ENCODE measurements around the gene ADRA1B. TPM values are rescaled to one million over a fixed set of nuclear protein-coding genes. Genes with fewer than 3 reads are reported as not detected.

ADRA1B gene
- polyA plus RNA-seq, 2 of the 4 experiments (the other 2 are of a cell fraction), result 4.4 to 8.5 TPM

- ATAC-seq (peak; percentile 69 to 76), FAIRE-seq (peak; percentile 98), DNase-seq (ENCODE audit: low read depth in 1 of 2, low spot score in 1 of 2) (peak; percentile 74 to 91)
- no peaks in the 10 kb centered on the region for H3K9me3 ChIP-seq
- peaks cover 97% of the 10 kb centered on the region for H3K4me1 ChIP-seq
- peak overlapping the region; percentile 89 to 96 for H3K27ac ChIP-seq
- ChIA-PET CTCF (interaction anchor here (0.6 to 1.2 kb wide), 5 partner anchors 18 to 661 kb away, joined by 3 to 4 read pairs (median 3); no protein-coding TSS in a partner anchor), POLR2A (no interaction called here)
- no peak overlapping the region for H3K4me3 ChIP-seq
- H3K4me2 ChIP-seq, result peak overlapping the region; percentile 71
- TF ChIP-seq HES2 (IDR thresholded peaks at IDR 0.05), result peak; percentile 22; the same call in 1 of the 2 replicates
- no peak for TF ChIP-seq NFE2L2 (conservative IDR thresholded peaks at IDR 0.05; ENCODE audit: low read length)
- no peak for TF ChIP-seq HOXB5 (CRISPR knock-in tag; IDR thresholded peaks at IDR 0.05)
- no peak for TF ChIP-seq CBX2 (IDR thresholded peaks at IDR 0.05; ENCODE audit: borderline replicate concordance, low read depth)
- TF ChIP-seq TP53 (CRISPR knock-in tag; IDR thresholded peaks at IDR 0.05), result no peak
- TF ChIP-seq MAX (IDR thresholded peaks at IDR 0.05), result peak; percentile 83
- TF ChIP-seq ZFP36 (IDR thresholded peaks at IDR 0.05; ENCODE audit: borderline replicate concordance, partially characterized antibody), result no peak
- no peak for TF ChIP-seq ATOH8 (CRISPR knock-in tag; IDR thresholded peaks at IDR 0.05; ENCODE audit: low read depth)
- peak in 1 of 2 experiments; percentile 34; a peak in 4 of 5 replicates for TF ChIP-seq RAD21 (conservative IDR thresholded peaks at IDR 0.05 in 1 of 2, IDR thresholded peaks at IDR 0.05 in 1 of 2)
- no peak for TF ChIP-seq ELK1 (IDR thresholded peaks at IDR 0.05; ENCODE audit: low read depth, low read length)
- no peak for TF ChIP-seq CTCF (IDR thresholded peaks at IDR 0.05)
- TF ChIP-seq ZSCAN20 (CRISPR knock-in tag; IDR thresholded peaks at IDR 0.05), result no peak
- no peak for TF ChIP-seq EHMT2 (IDR thresholded peaks at IDR 0.05; ENCODE audit: low read depth)
- TF ChIP-seq JUNB (IDR thresholded peaks at IDR 0.05), result peak; percentile 95
- no peak for TF ChIP-seq RFX5 (IDR thresholded peaks at IDR 0.05)
- TF ChIP-seq CHD4 (IDR thresholded peaks at IDR 0.05; ENCODE audit: borderline replicate concordance), result no peak
- peak; percentile 84 for TF ChIP-seq FOSL2 (IDR thresholded peaks at IDR 0.05)
- peak; percentile 91 for TF ChIP-seq FOSL2 (CRISPR knock-in tag; IDR thresholded peaks at IDR 0.05)
- TF ChIP-seq NPAS2 (CRISPR knock-in tag; IDR thresholded peaks at IDR 0.05; ENCODE audit: borderline replicate concordance), result no peak
- no peak for TF ChIP-seq MYC (IDR thresholded peaks at IDR 0.05; ENCODE audit: borderline replicate concordance, low read length)
- no peak for TF ChIP-seq ZC3H11A (IDR thresholded peaks at IDR 0.05)
- no peak for TF ChIP-seq USF2 (IDR thresholded peaks at IDR 0.05)
- peak; percentile 81 to 84; a peak in 4 of 5 replicates for TF ChIP-seq EP300 (IDR thresholded peaks at IDR 0.05)
- no peak for TF ChIP-seq FOXS1 (CRISPR knock-in tag; IDR thresholded peaks at IDR 0.05)
- no peak for TF ChIP-seq HDAC2 (IDR thresholded peaks at IDR 0.05)
- TF ChIP-seq KDM5A (IDR thresholded peaks at IDR 0.05), result no peak
- TF ChIP-seq GATA3 (IDR thresholded peaks at IDR 0.05; ENCODE audit: borderline replicate concordance), result peak; percentile 95
- peak; percentile 71; the same call in 1 of the 3 replicates for TF ChIP-seq BCL3 (IDR thresholded peaks at IDR 0.05)
- no peak for TF ChIP-seq CHD2 (IDR thresholded peaks at IDR 0.05; ENCODE audit: low read length, partially characterized antibody)
- TF ChIP-seq PBX3 (IDR thresholded peaks at IDR 0.05), result peak; percentile 69; the same call in 1 of the 2 replicates
- no peak for TF ChIP-seq EHF (CRISPR knock-in tag; IDR thresholded peaks at IDR 0.05)
- 0 out of 2 replicates have a peak, but pooled peaks have one; percentile 55 for TF ChIP-seq HOXA7 (CRISPR knock-in tag; IDR thresholded peaks at IDR 0.05)
- no peak for TF ChIP-seq FOSB (CRISPR knock-in tag; IDR thresholded peaks at IDR 0.05)
- TF ChIP-seq SMC3 (IDR thresholded peaks at IDR 0.05), result peak; percentile 31
- TF ChIP-seq NR3C1 (IDR thresholded peaks at IDR 0.05), result no peak
- TF ChIP-seq ESRRA (IDR thresholded peaks at IDR 0.05; ENCODE audit: borderline replicate concordance, low read length), result no peak
- no peak for TF ChIP-seq POLR2AphosphoS2 (conservative IDR thresholded peaks at IDR 0.05; ENCODE audit: low read length)
Observed at GRCh38 chr5:159905496-159905895, 10.8 kb upstream of the ADRA1B start.

Measured in A549 (cell line).